BLaER1 treated with 17β-estradiol and CSF1 and Interleukin-3, amounts not matched to agents 10 nM and 100 nM (cell line): ENCODE measurements around the gene MYOM1.

ENCODE experiments used
- H3K27ac ChIP-seq, 11 experiments: shearing (Covaris generic); formaldehyde crosslinking; 2 replicates each; pipeline ENCODE4 v1.8.1; 2022
- H3K27me3 ChIP-seq, 11 experiments: shearing (Covaris generic); formaldehyde crosslinking; 2 replicates each; pipeline ENCODE4 v1.8.1; 2022
- H3K36me3 ChIP-seq, 11 experiments: shearing (Covaris generic); formaldehyde crosslinking; 2 replicates each; pipeline ENCODE4 v1.8.1; 2022
- H3K4me1 ChIP-seq, 10 experiments: shearing (Covaris generic); formaldehyde crosslinking; 2 replicates each; pipeline ENCODE4 v1.8.1; 2022
- H3K4me2 ChIP-seq, 11 experiments: shearing (Covaris generic); formaldehyde crosslinking; 2 replicates each; pipeline ENCODE4 v1.8.1; 2022
- H3K4me3 ChIP-seq, 10 experiments: shearing (Covaris generic); formaldehyde crosslinking; 2 replicates each; pipeline ENCODE4 v1.8.1; 2022
- H3K9ac ChIP-seq, 11 experiments: shearing (Covaris generic); formaldehyde crosslinking; 2 replicates each; pipeline ENCODE4 v1.8.1; 2022
- H3K9me3 ChIP-seq, 11 experiments: shearing (Covaris generic); formaldehyde crosslinking; replicated peaks in 1 of 11; 2 replicates each; pipeline ENCODE4 v1.8.1; 2022
- H4K20me1 ChIP-seq, 11 experiments: shearing (Covaris generic); formaldehyde crosslinking; 2 replicates each; pipeline ENCODE4 v1.8.1; 2022
- Cebpa-rat ChIP-seq, 11 experiments: shearing (Covaris generic); IDR thresholded peaks; 2 replicates each; pipeline ENCODE4 v1.8.1; 2022

Gene MYOM1

DNA sequence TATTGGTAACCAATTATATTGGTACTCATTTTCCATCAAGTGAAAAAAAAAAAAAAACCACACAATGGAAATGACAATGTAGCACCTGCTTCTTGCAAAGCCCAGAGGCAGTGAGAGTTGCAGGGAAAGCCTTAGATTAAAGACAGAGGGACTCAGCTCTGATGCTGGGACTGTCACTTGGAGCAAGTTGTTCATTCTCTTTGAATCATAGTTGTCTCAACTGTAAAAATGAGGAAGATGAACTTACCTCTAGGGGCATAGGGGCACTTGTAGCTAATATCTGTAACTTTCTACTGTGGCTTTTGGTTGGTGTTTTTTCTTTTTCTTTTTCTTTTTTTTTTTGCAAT lies 125.5 kb downstream of the MYOM1 start:
- TF ChIP-seq Cebpa-rat (IDR thresholded peaks at IDR 0.05) = no peak
- Histone ChIP-seq H3K4me1 (peaks cover 0 to 20% (median 7%) of the 10 kb centered on the region in 10 experiments; a peak in 11 of 20 replicates), H3K27me3 (no peaks in the 10 kb centered on the region), H3K36me3 (no peaks in the 10 kb centered on the region), H3K4me3 (no peak overlapping the region), H3K9ac (no peak overlapping the region), H4K20me1 (no peaks in the 10 kb centered on the region), H3K9me3 (no peaks in the 10 kb centered on the region), H3K27ac (no peak overlapping the region), H3K4me2 (no peak overlapping the region)

DNA sequence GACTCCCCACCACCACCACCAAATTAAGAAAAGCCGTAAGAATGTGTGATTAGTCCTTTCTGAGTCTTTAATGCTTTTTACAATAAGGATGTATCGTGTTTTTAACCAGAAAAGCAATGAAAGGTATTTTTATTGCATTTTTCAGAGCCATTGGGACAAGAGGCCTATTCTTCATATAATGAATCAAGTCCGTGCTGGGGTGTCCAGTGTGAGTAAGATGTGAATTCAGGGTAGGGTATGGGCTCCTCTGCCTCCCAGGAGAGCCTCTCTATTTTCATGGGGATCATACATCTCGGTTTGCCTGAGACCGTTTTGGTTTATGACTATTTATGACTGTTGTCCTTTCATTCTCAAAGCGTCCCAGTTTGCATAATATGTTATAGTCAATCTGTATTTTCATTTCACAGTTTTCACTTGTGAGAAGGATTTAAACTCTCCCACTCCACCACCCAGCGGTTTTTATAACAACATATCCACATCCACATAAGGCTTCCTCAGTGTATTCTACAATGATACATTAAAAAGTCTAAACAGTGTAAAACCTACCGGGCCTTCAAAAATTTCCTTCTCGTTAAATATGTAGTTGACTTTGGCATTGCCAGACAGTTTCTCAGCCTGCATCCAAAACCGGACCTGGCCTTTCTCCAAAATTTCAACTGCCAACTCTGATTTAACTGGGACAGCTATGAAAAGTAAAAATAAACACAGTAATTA lies 126.0 kb downstream of the MYOM1 start:
- no peak overlapping the region for H3K4me3 ChIP-seq
- no peaks in the 10 kb centered on the region for H3K9me3 ChIP-seq
- peaks cover 0 to 20% (median 7%) of the 10 kb centered on the region in 10 experiments; a peak in 11 of 20 replicates for H3K4me1 ChIP-seq
- H4K20me1 ChIP-seq = no peaks in the 10 kb centered on the region
- no peaks in the 10 kb centered on the region for H3K36me3 ChIP-seq
- no peak overlapping the region for H3K9ac ChIP-seq
- H3K27ac ChIP-seq = no peak overlapping the region
- no peaks in the 10 kb centered on the region for H3K27me3 ChIP-seq
- TF ChIP-seq Cebpa-rat (IDR thresholded peaks at IDR 0.05) = no peak
- no peak overlapping the region for H3K4me2 ChIP-seq

DNA sequence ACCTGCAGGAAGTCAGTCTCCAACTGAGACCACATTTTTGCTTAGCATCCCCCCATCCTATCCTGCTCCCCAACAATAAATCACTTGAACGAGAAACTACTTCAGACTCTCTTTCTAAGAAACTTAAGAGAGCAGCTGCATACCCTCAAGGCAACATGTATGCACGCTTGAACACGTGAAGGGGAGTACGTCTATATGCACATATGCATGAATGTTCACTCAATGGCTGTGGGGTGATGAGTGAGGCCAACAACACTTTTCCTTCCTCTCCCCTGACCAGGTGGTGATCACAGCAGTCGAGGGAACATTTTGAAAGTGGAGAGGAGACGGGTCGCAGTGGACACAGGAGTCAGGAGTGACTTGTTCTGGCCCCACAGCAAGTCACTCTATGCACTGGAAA lies 127.0 kb downstream of the MYOM1 start:
- Histone ChIP-seq H3K27me3 (no peaks in the 10 kb centered on the region), H3K4me2 (no peak overlapping the region), H3K4me3 (no peak overlapping the region), H3K9me3 (no peaks in the 10 kb centered on the region), H3K9ac (no peak overlapping the region), H3K4me1 (peaks cover 0 to 22% (median 7%) of the 10 kb centered on the region in 10 experiments; a peak in 11 of 20 replicates), H4K20me1 (no peaks in the 10 kb centered on the region), H3K27ac (no peak overlapping the region), H3K36me3 (no peaks in the 10 kb centered on the region)
- no peak for TF ChIP-seq Cebpa-rat (IDR thresholded peaks at IDR 0.05)

DNA sequence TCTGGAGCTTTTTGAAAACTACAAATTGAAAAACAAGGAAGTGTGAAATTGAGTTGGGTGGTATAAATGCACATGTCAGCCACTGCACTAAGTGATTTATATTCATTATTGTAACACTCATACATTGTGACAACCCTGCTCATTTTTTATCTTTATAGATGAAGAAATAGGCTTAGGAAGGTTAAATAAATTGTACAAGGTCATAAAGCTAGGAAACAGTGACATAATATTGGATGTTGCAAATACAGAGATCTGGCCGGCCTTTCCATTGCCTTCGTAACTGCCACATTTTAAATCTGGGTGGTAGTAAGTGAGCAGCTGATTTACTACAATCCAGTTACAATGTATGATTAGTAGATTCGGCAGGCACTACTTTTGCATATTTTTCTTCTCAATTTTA lies 130.2 kb downstream of the MYOM1 start:
- H3K9me3 ChIP-seq = no peaks in the 10 kb centered on the region
- H3K27ac ChIP-seq = no peak overlapping the region
- H4K20me1 ChIP-seq = no peaks in the 10 kb centered on the region
- no peak overlapping the region for H3K4me2 ChIP-seq
- no peak overlapping the region for H3K4me3 ChIP-seq
- no peak for TF ChIP-seq Cebpa-rat (IDR thresholded peaks at IDR 0.05)
- H3K9ac ChIP-seq = no peak overlapping the region
- peaks cover 0 to 15% (median 0%) of the 10 kb centered on the region in 10 experiments; a peak in 4 of 20 replicates for H3K4me1 ChIP-seq
- no peaks in the 10 kb centered on the region for H3K36me3 ChIP-seq
- no peaks in the 10 kb centered on the region for H3K27me3 ChIP-seq

DNA sequence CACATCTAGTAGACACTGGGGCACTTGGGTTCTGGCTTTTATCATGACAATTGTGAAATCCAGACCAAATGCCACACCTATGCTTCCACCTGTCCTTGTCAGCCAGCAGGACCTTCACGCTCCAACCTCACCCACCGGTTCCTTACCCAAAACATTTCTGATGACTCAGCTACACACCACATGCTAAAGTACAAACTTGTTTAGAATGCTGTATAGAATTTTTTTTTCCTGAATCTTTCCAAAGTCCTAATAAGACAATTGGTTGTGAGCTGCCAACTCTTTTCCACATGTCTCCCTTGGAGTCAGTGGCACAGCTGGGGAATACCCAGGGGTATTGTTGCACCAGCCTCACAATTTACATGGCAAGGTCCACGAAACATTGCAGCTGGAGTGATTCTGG lies 131.3 kb downstream of the MYOM1 start:
- Histone ChIP-seq H3K9me3 (no peaks in the 10 kb centered on the region), H3K4me3 (no peak overlapping the region), H3K36me3 (no peaks in the 10 kb centered on the region), H3K9ac (no peak overlapping the region), H3K4me2 (no peak overlapping the region), H3K27ac (no peak overlapping the region), H3K4me1 (peaks cover 0 to 12% (median 0%) of the 10 kb centered on the region in 10 experiments; a peak in 2 of 20 replicates), H4K20me1 (no peaks in the 10 kb centered on the region), H3K27me3 (no peaks in the 10 kb centered on the region)
- TF ChIP-seq Cebpa-rat (IDR thresholded peaks at IDR 0.05) = no peak

DNA sequence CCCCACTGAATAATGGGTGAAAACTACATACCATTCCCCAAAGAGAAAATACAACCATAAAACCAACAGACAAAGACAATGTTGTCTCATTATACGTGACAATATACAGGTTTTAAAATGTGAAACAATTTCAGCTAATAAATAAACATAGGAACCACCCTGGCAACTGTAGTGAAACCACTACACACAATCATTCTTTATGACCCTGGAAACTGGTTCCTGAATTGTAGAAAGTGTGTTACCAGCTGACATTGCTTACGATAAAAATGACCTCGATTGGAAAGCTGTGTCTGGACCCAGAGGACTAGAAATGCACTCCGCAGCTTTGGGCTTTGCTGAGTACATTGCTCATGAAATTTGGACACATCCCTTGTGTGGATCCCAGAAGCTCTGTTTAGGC lies 132.9 kb downstream of the MYOM1 start:
- H3K4me2 ChIP-seq = no peak overlapping the region

DNA sequence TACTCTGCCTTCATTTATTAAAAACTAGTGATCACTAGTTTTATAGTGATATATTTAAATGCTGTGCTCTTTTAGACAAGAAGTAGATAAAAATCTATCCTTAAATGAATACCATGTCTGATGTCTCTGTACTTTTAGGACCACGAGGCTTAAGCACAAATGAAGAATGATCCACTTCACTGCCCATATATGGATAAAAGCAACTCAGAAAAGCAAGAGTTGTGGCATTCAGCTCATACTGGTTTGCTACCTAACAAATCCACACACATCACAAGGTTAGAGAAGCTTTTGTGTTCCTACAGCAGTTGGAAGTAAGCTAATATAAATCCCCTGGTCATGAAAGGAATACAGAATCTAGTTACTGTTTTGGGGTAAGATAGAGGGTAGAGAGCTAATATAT lies 134.2 kb downstream of the MYOM1 start:
- Histone ChIP-seq H3K4me1 (peaks cover 0 to 4% (median 0%) of the 10 kb centered on the region in 10 experiments; a peak in 1 of 20 replicates), H3K4me2 (no peak overlapping the region), H3K9me3 (no peaks in the 10 kb centered on the region), H3K4me3 (no peak overlapping the region), H3K27ac (no peak overlapping the region), H3K27me3 (no peaks in the 10 kb centered on the region), H4K20me1 (no peaks in the 10 kb centered on the region), H3K36me3 (no peaks in the 10 kb centered on the region), H3K9ac (no peak overlapping the region)
- no peak for TF ChIP-seq Cebpa-rat (IDR thresholded peaks at IDR 0.05)

More for the DNA sequence above, 132.9 kb downstream of the MYOM1 start:
- peaks cover 0 to 4% (median 0%) of the 10 kb centered on the region in 10 experiments; a peak in 1 of 20 replicates for H3K4me1 ChIP-seq
- no peak overlapping the region for H3K27ac ChIP-seq
- no peaks in the 10 kb centered on the region for H4K20me1 ChIP-seq
- H3K9me3 ChIP-seq = no peaks in the 10 kb centered on the region
- no peak overlapping the region for H3K9ac ChIP-seq
- no peak for TF ChIP-seq Cebpa-rat (IDR thresholded peaks at IDR 0.05)
- H3K27me3 ChIP-seq = no peaks in the 10 kb centered on the region
- H3K4me3 ChIP-seq = no peak overlapping the region
- no peaks in the 10 kb centered on the region for H3K36me3 ChIP-seq

DNA sequence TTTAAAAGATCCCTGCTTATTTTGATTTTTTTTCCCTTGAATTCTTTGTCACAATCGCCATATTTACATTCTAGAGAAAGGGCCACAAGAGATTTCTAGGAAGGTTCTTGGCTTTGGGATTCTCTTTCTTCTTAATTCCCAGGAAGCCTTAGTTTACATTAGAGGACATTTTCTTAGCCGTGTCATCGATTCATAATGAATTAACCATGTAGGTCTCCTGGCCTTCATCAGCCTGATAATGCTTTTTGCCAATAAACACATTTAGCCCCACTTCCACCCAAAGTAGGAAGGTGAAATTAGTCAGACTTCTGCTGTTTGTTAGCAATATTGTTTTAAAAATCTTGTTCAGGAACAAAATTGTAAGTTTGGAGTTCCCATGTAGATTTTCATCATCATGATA lies 135.6 kb downstream of the MYOM1 start:
- TF ChIP-seq Cebpa-rat (IDR thresholded peaks at IDR 0.05) = no peak
- H3K36me3 ChIP-seq = no peaks in the 10 kb centered on the region
- no peak overlapping the region for H3K4me3 ChIP-seq
- H3K27ac ChIP-seq = no peak overlapping the region
- peaks cover 0 to 4% (median 0%) of the 10 kb centered on the region in 10 experiments; a peak in 1 of 20 replicates for H3K4me1 ChIP-seq
- no peak overlapping the region for H3K9ac ChIP-seq
- H3K9me3 ChIP-seq = no peaks in the 10 kb centered on the region
- no peaks in the 10 kb centered on the region for H4K20me1 ChIP-seq
- no peak overlapping the region for H3K4me2 ChIP-seq
- H3K27me3 ChIP-seq = no peaks in the 10 kb centered on the region

DNA sequence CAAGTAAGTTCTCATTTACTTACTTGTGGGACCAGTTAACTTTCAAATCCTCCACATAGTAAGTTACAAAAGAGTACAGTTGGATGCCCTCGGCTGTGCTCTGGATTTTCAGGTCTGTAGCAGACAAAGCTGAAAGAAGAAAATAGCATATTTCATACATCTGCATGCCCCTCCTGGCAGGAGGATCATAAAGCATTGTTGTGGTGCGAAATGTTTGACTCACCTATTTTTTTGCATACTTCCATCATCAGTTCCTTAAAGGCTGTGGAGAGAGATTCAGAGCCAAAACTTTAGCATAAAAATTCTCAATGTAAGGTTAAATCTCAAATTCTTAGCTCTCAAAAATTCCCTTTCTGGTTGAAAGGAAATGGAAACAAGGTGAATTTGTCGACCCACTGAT lies 136.0 kb downstream of the MYOM1 start:
- no peaks in the 10 kb centered on the region for H3K36me3 ChIP-seq

DNA sequence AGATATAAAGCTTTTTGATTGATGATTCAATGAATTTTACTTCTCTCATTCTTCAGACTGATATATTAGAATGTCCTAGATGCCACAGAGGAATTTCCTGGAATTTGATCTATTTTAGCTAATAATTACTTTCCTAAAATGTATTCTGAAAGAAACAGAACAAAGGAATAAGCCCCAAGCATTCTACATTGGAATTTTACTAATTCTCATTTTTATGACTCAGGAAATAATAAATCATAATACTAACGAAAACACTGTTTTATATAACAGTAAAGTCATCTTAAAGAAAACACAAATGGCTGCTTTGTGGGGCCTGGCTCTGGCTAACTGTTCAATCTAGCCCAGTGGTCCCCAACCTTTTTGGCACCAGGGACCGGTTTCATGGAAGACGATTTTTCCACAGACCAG lies 138.2 kb downstream of the MYOM1 start:
- H3K4me3 ChIP-seq = no peak overlapping the region
- H3K9me3 ChIP-seq = no peaks in the 10 kb centered on the region
- H3K27ac ChIP-seq = no peak overlapping the region
- H3K4me1 ChIP-seq = no peaks in the 10 kb centered on the region
- H3K36me3 ChIP-seq = no peaks in the 10 kb centered on the region
- H4K20me1 ChIP-seq = no peaks in the 10 kb centered on the region
- H3K27me3 ChIP-seq = no peaks in the 10 kb centered on the region
- TF ChIP-seq Cebpa-rat (IDR thresholded peaks at IDR 0.05) = no peak
- H3K4me2 ChIP-seq = no peak overlapping the region
- H3K9ac ChIP-seq = no peak overlapping the region

More for the DNA sequence above, 136.0 kb downstream of the MYOM1 start:
- TF ChIP-seq Cebpa-rat (IDR thresholded peaks at IDR 0.05) = no peak
- Histone ChIP-seq H3K4me3 (no peak overlapping the region), H3K4me1 (peaks cover 0 to 4% (median 0%) of the 10 kb centered on the region in 10 experiments; a peak in 1 of 20 replicates), H3K4me2 (no peak overlapping the region), H3K9me3 (no peaks in the 10 kb centered on the region), H3K27ac (no peak overlapping the region), H3K9ac (no peak overlapping the region), H4K20me1 (no peaks in the 10 kb centered on the region), H3K27me3 (no peaks in the 10 kb centered on the region)
